Peyer's patch (tissue), 4 donors: Measurements from ENCODE around the gene TUBG2. TPM values are rescaled to one million over a fixed set of nuclear protein-coding genes. Genes with fewer than 3 reads are reported as not detected.

Experiments used
- DNase-seq, 3 donors: peaks; one replicate each; pipeline ENCODE4 v3.0.0-alpha.2; 2017 to 2019
- H3K27ac ChIP-seq, 4 donors: fragments of 200-600 bp; sonication (generic); one replicate each; pipeline ENCODE4 v1.5.1; 2016 to 2019
- H3K27me3 ChIP-seq, 2 donors: fragments of 200-600 bp; sonication (generic); one replicate each; pipeline ENCODE4 v1.5.1; 2019
- H3K36me3 ChIP-seq, 3 donors: fragments of 200-600 bp; sonication (generic); one replicate each; pipeline ENCODE4 v1.5.1; 2016 to 2019
- H3K4me1 ChIP-seq, 4 donors: fragments of 200-600 bp; sonication (generic); one replicate each; pipeline ENCODE4 v1.5.1; 2016 to 2019
- H3K4me3 ChIP-seq, 4 donors: fragments of 200-600 bp; sonication (generic); 1 replicate in 3 of 4; 2 replicates in 1 of 4; pipeline ENCODE4 v1.5.1; 2016 to 2019; ENCODE audit warnings: mild to moderate bottlenecking in 1 of 4
- H3K9me3 ChIP-seq, 4 donors: fragments of 200-600 bp; sonication (generic); one replicate each; pipeline ENCODE4 v1.5.1; 2016 to 2019; ENCODE audit warnings: mild to moderate bottlenecking in 1 of 4
- CTCF ChIP-seq, 6 experiments: fragments of 450-650 bp in 4 of 6; fragments of 200-600 bp in 2 of 6; sonication (generic) in 1 of 6; IDR thresholded peaks; one replicate each; pipeline ENCODE4 v1.5.1; 2017 to 2019; ENCODE audit warnings: antibody characterized with exemption in 6 of 6, mild to moderate bottlenecking in 3 of 6, moderate library complexity in 1 of 6
- POLR2A ChIP-seq, 2 donors: fragments of 450-650 bp; IDR thresholded peaks; one replicate each; pipeline ENCODE4 v1.5.1; 2017; ENCODE audit warnings: antibody characterized with exemption in 2 of 2, mild to moderate bottlenecking in 2 of 2, moderate library complexity in 2 of 2
- total RNA-seq, 4 donors: library from RNA; depleted of rRNA; stranded (reverse); fragments of >200 nt; gene quantifications; one replicate each; pipeline ENCODE4 v1.1.0, GENCODE V29; 2016

The TUBG2 gene
- total RNA-seq, 4 donors from 2014 or later: 5.6 to 79.2 (median 16.6) TPM

- H3K4me3 ChIP-seq: peak overlapping the region; percentile 69 to 85 (median 70)
- no peaks in the 10 kb centered on the region for H3K27me3 ChIP-seq
- peaks cover 5 to 70% (median 50%) of the 10 kb centered on the region in 4 donors for H3K4me1 ChIP-seq
- peak overlapping the region; percentile 88 to 96 (median 92) for H3K27ac ChIP-seq
- H3K36me3 ChIP-seq: peaks cover 0 to 4% (median 0%) of the 10 kb centered on the region in 3 donors
- TF ChIP-seq CTCF (IDR thresholded peaks at IDR 0.05) (no peak), POLR2A (IDR thresholded peaks at IDR 0.05) (peak in 1 of 2 donors; percentile 52)
- H3K9me3 ChIP-seq: no peaks in the 10 kb centered on the region
- peak; percentile 82 to 92 (median 91) for DNase-seq
These were observed 19.1 kb downstream of the TUBG2 start for GRCh38 chr17:42677921-42678781.

GRCh38 chr17:42678951-42679491 lies 19.9 kb downstream of the TUBG2 start:
- TF ChIP-seq POLR2A (IDR thresholded peaks at IDR 0.05) (no peak), CTCF (IDR thresholded peaks at IDR 0.05) (no peak)
- Histone ChIP-seq H3K4me3 (peak overlapping the region; percentile 69 to 85 (median 70)), H3K27me3 (no peaks in the 10 kb centered on the region), H3K27ac (peak overlapping the region; percentile 88 to 96 (median 92)), H3K4me1 (peaks cover 8 to 70% (median 47%) of the 10 kb centered on the region in 4 donors), H3K36me3 (no peaks in the 10 kb centered on the region), H3K9me3 (no peaks in the 10 kb centered on the region)
- DNase-seq: peak in 1 of 3 donors; percentile 72

- H3K36me3 ChIP-seq: no peaks in the 10 kb centered on the region
- peaks cover 8 to 70% (median 47%) of the 10 kb centered on the region in 4 donors for H3K4me1 ChIP-seq
- peak overlapping the region; percentile 88 to 96 (median 92) for H3K27ac ChIP-seq
- H3K4me3 ChIP-seq: peak overlapping the region; percentile 69 to 85 (median 70)
- TF ChIP-seq POLR2A (IDR thresholded peaks at IDR 0.05): no peak
- peak; percentile 82 to 99 (median 96) for TF ChIP-seq CTCF (IDR thresholded peaks at IDR 0.05)
- peak; percentile 72 to 90 (median 90) for DNase-seq
- no peaks in the 10 kb centered on the region for H3K9me3 ChIP-seq
- H3K27me3 ChIP-seq: no peaks in the 10 kb centered on the region
These were observed 20.6 kb downstream of the TUBG2 start for GRCh38 chr17:42679492-42680330.

GRCh38 chr17:42680331-42680808 lies 21.3 kb downstream of the TUBG2 start:
- DNase-seq: no peak

More at GRCh38 chr17:42680331-42680808, 21.3 kb downstream of the TUBG2 start:
- H3K36me3 ChIP-seq: no peaks in the 10 kb centered on the region
- H3K4me1 ChIP-seq: peaks cover 8 to 63% (median 44%) of the 10 kb centered on the region in 4 donors
- TF ChIP-seq POLR2A (IDR thresholded peaks at IDR 0.05) (no peak), CTCF (IDR thresholded peaks at IDR 0.05) (no peak)
- H3K9me3 ChIP-seq: no peaks in the 10 kb centered on the region
- H3K27ac ChIP-seq: peak overlapping the region; percentile 88 to 96 (median 92)
- H3K27me3 ChIP-seq: no peaks in the 10 kb centered on the region
- peak overlapping the region; percentile 69 to 85 (median 70) for H3K4me3 ChIP-seq
